Activated T-cell treated with anti-CD3 and anti-CD28 coated beads for 1 hour (primary cell): ENCODE results near the gene MCOLN3.
"Not testable (repeated sequence)": the region's sequence is repeated elsewhere in the genome, so short reads cannot be mapped to it uniquely, and the experiment has no call there.

Experiments used
- DNase-seq: peaks from one replicate; pipeline ENCODE4 v3.0.0-alpha.2; 2020; ENCODE audit warnings: low read depth

Gene MCOLN3

DNA sequence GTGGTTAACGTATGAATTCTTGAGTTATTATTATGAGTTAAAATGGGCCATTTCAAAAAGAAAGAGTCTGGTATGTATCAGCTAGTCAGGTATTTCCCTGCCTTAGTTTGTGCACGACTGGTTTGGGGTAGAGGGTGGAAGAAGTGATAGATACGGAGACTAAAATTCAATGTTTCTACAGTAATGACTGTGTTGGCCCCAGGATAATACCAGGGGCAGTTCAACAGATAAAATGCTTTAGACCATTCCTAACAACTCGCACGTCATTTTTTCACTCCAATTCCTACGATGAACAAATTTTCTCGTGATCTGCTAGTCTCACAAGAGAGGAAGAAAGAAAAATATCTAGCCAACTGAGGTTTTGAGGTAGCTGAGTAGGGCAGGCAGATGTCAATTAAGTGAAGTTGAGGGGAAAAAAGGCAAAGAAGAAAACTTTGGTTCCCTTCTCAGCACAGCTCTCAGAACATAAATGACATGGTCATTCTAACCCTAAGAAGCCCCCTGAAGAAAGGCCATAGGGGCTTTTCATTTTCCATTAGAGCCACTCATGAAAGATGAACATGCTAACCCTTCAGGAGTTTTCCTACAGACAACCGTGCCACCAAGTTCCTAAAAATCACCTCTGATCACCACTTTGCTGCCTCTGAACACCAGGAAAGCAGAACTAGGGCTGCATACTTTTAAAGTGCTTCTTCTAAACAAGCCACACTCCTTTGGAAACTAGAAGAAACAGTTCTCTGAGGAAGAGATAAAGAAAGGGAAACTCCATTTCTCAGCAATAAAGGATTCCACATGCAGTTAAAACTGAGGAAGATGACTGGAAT lies 57.0 kb downstream of the MCOLN3 start:
- DNase-seq, result no peak

DNA sequence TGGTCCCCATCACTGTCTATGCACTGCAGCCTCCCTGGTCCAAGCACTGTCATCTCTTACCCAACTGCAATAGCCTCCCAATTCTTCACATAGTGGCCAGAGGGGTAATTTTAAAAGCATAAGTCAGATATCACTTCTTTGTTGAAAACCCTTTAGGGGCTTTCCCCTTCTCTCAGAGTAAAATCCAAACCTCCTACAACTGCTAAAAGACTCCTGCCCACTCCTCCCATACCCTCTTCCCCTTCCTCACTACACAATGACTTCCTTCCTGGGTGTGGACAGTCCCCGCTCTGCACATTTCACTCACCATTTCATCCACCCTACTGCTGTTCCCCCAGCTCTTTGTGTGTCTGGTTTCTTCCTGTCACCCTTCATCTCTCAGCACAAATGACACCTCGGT lies 59.7 kb downstream of the MCOLN3 start:
- no peak for DNase-seq

DNA sequence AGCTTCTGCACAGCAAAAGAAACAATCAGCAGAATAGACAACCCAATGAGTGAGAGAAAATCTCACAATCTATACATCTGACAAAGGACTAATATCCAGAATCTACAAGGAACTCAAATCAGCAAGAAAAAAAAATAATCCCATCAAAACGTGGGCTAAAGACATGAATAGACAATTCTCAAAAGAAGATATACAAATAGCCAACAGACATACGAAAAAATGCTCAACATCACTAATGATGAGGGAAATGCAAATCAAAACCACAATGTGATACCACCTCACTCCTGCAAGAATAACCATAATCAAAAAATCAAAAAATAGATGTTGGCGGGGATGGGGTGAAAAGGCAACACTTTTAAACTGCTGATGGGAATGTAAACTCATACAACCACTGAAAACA lies 61.7 kb downstream of the MCOLN3 start:
- not testable (repeated sequence) for DNase-seq

DNA sequence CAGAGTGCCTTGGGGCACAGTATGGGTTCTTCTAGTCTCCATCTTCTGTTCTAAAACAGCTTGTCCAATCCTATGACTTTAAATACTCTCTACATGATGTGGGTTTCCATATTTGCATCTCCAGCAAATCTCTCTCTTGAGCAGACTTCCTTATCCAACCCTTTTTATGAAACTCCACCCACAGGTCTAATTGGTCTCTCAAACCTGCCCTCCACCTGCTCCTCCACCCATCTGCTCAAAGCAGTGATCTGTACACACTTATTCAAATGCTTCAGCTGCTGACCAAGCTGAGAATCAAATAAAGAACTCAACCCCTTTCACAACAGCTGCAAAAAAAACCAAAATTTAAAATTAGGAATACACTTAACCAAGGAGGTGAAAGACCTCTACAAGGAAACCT lies 62.9 kb downstream of the MCOLN3 start:
- DNase-seq, result no peak

DNA sequence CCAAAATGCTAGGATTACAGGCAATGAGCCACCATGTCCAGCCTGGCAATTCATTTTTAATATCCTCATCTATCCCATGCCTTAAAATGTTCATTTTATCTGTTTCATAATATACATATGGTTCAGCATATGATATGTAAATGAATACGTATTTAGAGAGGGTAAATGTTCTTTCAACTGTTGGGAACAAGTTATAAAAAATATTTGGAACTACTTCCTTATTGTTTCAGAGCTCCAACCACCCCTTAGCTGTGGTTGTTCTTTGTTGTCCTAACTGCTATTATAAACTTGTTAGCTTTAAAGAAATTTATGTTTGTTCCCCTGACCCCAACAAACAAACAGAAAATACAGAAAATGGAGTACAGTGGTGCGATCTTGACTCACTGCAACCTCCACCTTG lies 65.9 kb downstream of the MCOLN3 start:
- DNase-seq, result no peak

DNA sequence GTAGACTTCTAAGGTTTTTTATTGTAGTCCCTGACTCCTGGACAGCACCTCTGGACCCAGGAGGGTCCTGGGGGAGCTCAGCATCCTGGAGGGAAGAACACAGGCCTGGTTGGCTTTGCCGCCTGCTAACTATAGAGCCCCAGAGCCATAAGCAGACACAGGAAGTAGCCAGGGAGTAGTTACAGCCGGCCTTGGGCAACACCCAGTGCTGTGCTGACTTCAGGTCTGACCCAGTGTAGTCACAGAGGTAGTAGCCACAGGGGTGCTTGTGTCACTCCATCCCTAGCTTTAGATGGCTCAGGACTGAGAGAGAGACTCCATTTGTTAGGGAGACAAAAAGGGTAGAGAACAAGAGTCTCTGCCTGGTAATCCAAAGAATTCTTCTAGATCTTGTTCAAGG lies 73.3 kb downstream of the MCOLN3 start:
- no peak for DNase-seq

DNA sequence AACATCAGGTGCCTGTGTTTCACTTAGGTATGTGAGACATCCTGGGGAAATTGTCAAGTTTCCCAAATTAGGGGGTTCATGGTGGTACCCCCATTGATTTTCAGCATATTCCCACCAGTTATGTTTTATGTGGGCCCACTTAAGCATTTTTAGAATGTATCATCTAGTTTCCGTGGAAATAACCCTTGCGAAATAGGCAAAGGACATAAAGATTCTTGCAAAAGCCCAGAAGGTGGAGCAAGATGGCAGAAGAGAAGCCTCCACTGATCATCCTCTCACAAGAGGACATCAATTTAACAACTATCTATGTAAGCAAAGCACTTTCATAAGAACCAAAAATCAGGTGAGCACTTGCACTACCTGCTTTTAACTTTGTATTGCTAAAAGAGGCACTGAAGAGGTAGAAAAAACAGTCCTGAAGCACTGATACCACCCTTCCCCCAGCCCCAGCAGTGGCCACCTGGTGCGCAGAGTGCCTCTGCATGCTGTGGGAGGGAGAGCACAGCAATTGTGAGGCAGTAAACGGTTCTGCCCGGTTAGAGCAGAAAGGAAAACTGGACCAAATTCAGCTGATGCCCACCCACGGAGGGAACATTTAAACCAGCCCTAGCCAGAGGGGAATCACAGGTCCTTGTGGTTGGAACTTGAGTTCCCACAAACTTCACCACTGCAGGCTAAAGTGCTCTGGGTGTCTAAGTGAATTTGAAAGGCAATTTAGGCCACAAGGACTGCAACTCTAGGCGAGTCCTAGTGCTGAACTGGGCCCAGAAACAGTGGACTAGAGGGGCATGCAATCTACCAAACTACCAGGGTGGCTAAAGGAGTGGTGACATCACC lies 74.6 kb downstream of the MCOLN3 start:
- DNase-seq, result no peak

DNA sequence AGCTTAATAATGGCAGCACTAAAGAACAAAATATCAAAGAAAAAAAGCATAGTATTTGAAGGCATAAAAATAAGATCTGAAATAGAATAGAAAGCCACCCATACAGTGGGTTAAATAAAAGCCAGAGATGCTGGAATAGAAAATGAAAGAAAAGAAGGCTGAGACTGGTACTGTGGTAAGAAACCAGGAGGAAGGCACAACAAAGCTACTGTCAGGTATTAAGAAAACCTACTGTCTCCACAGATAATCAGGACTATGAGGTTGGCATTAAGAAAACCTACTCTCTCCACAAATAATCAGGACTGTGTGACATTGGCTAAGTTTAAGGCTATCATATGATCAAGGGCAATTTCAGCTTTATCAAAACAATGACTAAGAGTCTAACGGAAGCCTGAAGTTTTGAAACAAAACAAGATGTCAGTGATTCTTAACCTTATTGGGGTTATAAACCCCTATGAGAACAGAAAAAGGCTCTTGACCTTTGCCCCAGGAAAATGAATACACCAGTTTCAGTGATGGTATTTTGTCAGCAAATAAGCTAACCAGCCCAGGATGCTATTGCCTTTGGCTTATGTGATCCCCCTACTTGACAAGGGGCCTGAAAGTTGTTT lies 75.8 kb downstream of the MCOLN3 start:
- no peak for DNase-seq

DNA sequence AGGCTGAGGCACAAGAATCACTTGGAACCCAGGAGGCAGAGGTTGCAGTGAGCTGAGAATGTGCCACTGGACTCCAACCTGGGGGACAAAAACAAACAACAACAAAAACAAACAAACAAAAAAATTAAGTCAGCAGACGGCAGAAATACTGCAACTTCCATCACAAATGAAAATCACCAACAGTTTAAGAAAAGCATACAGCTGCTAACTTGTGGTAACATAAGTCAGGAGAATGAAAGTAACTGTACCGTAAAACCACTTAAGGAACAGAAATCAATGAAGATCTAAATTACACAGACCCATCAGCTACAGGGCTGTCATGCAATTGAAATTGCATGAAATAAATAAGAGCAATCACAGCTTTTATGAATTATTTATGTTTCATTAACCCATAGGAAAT lies 76.3 kb downstream of the MCOLN3 start:
- DNase-seq, result no peak

DNA sequence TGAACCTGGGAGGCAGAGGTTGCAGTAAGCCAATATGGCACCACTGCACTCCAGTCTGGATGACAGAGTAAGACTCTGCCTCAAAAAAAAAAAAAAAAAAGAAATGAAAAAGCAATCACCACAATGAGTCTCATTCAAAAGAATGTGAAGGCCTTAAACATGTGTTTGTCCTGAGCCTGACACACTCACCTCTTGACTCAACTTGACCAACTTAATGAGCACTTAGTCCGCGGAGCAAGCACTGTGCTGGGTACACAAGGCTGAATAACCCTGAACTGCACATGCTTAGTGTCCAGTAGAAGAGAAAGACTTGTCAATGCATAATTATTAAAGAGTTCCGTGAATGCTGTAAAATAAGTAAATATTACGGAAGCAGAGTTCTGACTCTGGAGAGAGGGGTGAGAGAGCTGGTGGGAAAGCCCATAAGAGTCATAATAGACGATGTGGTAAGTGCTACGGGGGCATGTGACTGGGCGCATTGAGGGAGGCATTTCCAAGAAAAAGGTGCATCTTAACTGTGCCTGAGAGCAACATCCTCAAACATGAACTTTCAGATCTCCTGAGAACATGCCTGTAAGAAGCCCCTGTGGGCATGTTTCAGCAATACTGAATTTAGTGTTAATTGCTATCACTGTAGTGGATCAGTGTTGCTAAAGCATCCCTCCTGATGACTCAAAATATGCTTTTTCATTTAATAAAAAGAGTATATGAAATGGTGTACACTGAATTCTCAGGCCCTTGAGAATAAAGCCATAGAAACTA lies 78.6 kb downstream of the MCOLN3 start:
- no peak for DNase-seq

DNA sequence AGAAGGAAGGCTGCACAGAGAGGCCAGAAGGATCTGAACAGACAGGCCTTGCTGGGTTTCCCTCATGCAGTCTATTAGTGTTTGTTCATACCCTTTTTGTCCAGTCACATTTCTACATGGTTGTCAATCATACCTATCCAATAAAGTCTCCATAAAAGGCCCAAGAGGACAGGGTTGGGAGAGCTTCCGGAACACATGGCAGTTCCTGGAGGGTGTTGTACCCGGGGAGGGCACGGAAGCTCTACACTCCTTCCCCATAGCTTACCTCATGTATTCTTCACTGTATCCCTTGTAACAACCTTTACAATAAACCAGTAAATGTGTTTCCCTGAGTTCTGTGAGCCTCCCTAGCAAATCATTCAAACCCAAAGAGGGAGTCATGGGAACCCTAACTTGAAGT lies 79.4 kb downstream of the MCOLN3 start:
- DNase-seq, result no peak

DNA sequence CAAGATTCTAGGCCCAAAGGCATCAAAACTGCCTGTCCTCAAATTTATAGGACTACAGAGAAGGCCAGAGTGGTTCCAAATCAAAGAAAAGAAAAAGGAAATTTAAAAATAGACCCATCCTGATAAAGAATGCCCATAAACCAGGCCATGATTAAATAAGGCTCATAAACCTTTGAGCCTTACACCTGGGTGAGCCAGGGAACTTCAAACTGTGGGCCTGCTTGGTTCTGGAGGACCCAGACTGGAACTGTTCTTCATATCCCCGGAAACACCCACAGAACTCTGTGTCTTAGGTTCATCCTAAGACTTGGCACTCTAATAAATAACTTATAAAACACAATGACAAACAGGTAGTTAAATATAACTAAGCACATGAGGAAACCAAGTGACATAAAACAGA lies 80.2 kb downstream of the MCOLN3 start:
- no peak for DNase-seq
